GM10248 (cell line): Measurements from ENCODE around the gene HNRNPD.
A peak's percentile ranks its signal among the peaks of the same experiment; 100 is the strongest.
"Not testable (repeated sequence)": the region's sequence is repeated elsewhere in the genome, so short reads cannot be mapped to it uniquely, and the experiment has no call there.

Source experiments
- CTCF ChIA-PET: fragments of 300-600 bp; sonication (Branson Sonifier 250); formaldehyde crosslinking; extraction: SDS; loops from one replicate; lab custom pipeline; 2021; ENCODE audit warnings: antibody characterized with exemption; lab: Yijun Ruan, JAX
- POLR2A ChIA-PET: fragments of 350-650 bp; sonication (Branson Sonifier 250); formaldehyde crosslinking; extraction: SDS; loops from one replicate; lab custom pipeline; 2020; ENCODE audit warnings: antibody characterized with exemption; lab: Yijun Ruan, JAX
- DNase-seq: peaks from one replicate; pipeline ENCODE4 v3.0.0; 2012; ENCODE audit errors: extremely low spot score
- CTCF ChIP-seq: IDR thresholded peaks from 2 replicates; pipeline ENCODE4 v1.5.1; 2012; ENCODE audit warnings: mild to moderate bottlenecking, low read depth; ENCODE audit errors: extremely low read depth, missing control alignments, control extremely low read depth

Gene HNRNPD

GRCh38 chr4:82373816-82374625 lies at the start of gene HNRNPD:
Gene HNRNPD (minus strand): TSS chr4:82373991. CDS start chr4:82373678, 313 bp downstream.
- peak; percentile 97 for DNase-seq
- ChIA-PET POLR2A (interaction anchor here (0.6 to 1.2 kb wide), 8 partner anchors 12 to 658 kb away, joined by 3 to 20 read pairs (median 4); no protein-coding TSS in a partner anchor), CTCF (interaction anchor here (0.9 to 1.1 kb wide), 4 partner anchors 8 to 55 kb away, joined by 3 to 4 read pairs (median 3); no protein-coding TSS in a partner anchor)
- TF ChIP-seq CTCF = no peak

- TF ChIP-seq CTCF = no peak
- POLR2A ChIA-PET = no interaction called here
- no peak for DNase-seq
- CTCF ChIA-PET = interaction anchor here (1.2 kb wide), 1 partner anchor 9 kb away, joined by 3 read pairs; no protein-coding TSS in a partner anchor
Observed at GRCh38 chr4:82422616-82423015, 48.8 kb upstream of the HNRNPD start.

- POLR2A ChIA-PET = interaction anchor here (1.3 kb wide), 1 partner anchor 48 kb away, joined by 6 read pairs; the partner anchor contains the start of gene HNRNPD
- DNase-seq = no peak
- CTCF ChIA-PET = interaction anchor here (0.9 to 1.2 kb wide), 2 partner anchors 8 to 12 kb away, joined by 3 read pairs; no protein-coding TSS in a partner anchor
- TF ChIP-seq CTCF = no peak
Observed at GRCh38 chr4:82421796-82422560, 48.2 kb upstream of the HNRNPD start.

GRCh38 chr4:82419451-82419850 lies 45.7 kb upstream of the HNRNPD start:
- no peak for DNase-seq
- POLR2A ChIA-PET = interaction anchor here (1.0 to 2.6 kb wide), 3 partner anchors 10 to 54 kb away, joined by 4 to 24 read pairs (median 12); partner anchors contain the start of genes HNRNPD and HNRNPDL
- TF ChIP-seq CTCF = no peak
- CTCF ChIA-PET = interaction anchor here (2.2 kb wide), 1 partner anchor 9 kb away, joined by 13 read pairs; no protein-coding TSS in a partner anchor

- POLR2A ChIA-PET = interaction anchor here (2.3 kb wide), 1 partner anchor 13 kb away, joined by 14 read pairs; no protein-coding TSS in a partner anchor
Observed at GRCh38 chr4:82415922-82416365, 42.2 kb upstream of the HNRNPD start.

GRCh38 chr4:82415061-82415460 lies 41.3 kb upstream of the HNRNPD start:
- not testable (repeated sequence) for DNase-seq
- CTCF ChIA-PET = interaction anchor here (0.8 to 3.7 kb wide), 6 partner anchors 9 to 34 kb away, joined by 3 to 19 read pairs (median 4); partner anchors contain the start of gene HNRNPDL

More at GRCh38 chr4:82415922-82416365, 42.2 kb upstream of the HNRNPD start:
- no peak for TF ChIP-seq CTCF
- DNase-seq = no peak
- CTCF ChIA-PET = interaction anchor here (1.0 to 3.7 kb wide), 4 partner anchors 9 to 323 kb away, joined by 3 to 19 read pairs (median 4); partner anchors contain the start of gene HNRNPDL

More at GRCh38 chr4:82415061-82415460, 41.3 kb upstream of the HNRNPD start:
- POLR2A ChIA-PET = interaction anchor here (0.6 to 2.3 kb wide), 2 partner anchors 14 to 518 kb away, joined by 3 to 14 read pairs; no protein-coding TSS in a partner anchor
